Measurements from ENCODE around the gene ZMIZ1.

DNA sequence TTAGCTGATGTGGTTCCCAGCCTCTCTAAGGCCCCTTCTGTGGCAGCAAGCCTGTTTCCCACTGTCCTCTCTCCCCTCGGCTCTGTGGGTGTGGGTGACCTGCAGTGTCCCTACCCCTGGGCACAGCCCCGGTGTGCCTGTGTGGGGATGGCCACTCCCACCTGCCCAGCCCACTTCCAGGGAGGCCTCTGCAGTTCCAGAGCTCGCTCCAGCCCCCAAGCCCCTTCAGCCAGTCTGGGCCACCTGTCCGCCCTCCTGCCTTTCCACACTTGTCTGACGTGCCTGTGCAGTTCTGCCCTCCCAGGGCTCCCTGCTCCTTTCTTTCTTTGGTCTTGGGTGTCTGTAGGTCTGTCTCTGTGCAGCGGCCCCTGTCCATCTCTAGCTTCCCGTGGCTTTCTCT, 151.5 kb downstream of the ZMIZ1 start:
- TF ChIP-seq, protein P1, sequence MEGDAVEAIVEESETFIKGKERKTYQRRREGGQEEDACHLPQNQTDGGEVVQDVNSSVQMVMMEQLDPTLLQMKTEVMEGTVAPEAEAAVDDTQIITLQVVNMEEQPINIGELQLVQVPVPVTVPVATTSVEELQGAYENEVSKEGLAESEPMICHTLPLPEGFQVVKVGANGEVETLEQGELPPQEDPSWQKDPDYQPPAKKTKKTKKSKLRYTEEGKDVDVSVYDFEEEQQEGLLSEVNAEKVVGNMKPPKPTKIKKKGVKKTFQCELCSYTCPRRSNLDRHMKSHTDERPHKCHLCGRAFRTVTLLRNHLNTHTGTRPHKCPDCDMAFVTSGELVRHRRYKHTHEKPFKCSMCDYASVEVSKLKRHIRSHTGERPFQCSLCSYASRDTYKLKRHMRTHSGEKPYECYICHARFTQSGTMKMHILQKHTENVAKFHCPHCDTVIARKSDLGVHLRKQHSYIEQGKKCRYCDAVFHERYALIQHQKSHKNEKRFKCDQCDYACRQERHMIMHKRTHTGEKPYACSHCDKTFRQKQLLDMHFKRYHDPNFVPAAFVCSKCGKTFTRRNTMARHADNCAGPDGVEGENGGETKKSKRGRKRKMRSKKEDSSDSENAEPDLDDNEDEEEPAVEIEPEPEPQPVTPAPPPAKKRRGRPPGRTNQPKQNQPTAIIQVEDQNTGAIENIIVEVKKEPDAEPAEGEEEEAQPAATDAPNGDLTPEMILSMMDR (IDR thresholded peaks at IDR 0.05): no peak
- no peak for TF ChIP-seq EP300 (IDR thresholded peaks at IDR 0.05)
- no peak for TF ChIP-seq POLR2A (IDR thresholded peaks at IDR 0.05)
